Stimulated activated CD4-positive, alpha-beta T cell treated with anti-CD3 and anti-CD28 coated beads, Interleukin-15, amount 100 ng/mL, for 48 hours (primary cell): Measurements from ENCODE around the gene PRDM16.

Source experiments
- DNase-seq, 2 donors: peaks; one replicate each; pipeline ENCODE4 v3.0.0-alpha.2; 2020; ENCODE audit warnings: low read depth in 2 of 2

The PRDM16 gene

GRCh38 chr1:3122311-3122710 is 53.3 kb downstream of the PRDM16 start:
- no peak for DNase-seq

- no peak for DNase-seq
Measured at GRCh38 chr1:3124246-3124645, 55.2 kb downstream of the PRDM16 start.

- DNase-seq: no peak
Measured at GRCh38 chr1:3125078-3125477, 56.1 kb downstream of the PRDM16 start.

- DNase-seq: no peak
Measured at GRCh38 chr1:3125546-3126368, 56.8 kb downstream of the PRDM16 start.

- no peak for DNase-seq
Measured at GRCh38 chr1:3126756-3127678, 58.0 kb downstream of the PRDM16 start.

- no peak for DNase-seq
Measured at GRCh38 chr1:3127738-3128137, 58.7 kb downstream of the PRDM16 start.

- DNase-seq: no peak
Measured at GRCh38 chr1:3128431-3129132, 59.6 kb downstream of the PRDM16 start.

- DNase-seq: no peak
Measured at GRCh38 chr1:3129133-3129490, 60.1 kb downstream of the PRDM16 start.

- no peak for DNase-seq
Measured at GRCh38 chr1:3130268-3130667, 61.3 kb downstream of the PRDM16 start.

- no peak for DNase-seq
Measured at GRCh38 chr1:3132660-3133059, 63.7 kb downstream of the PRDM16 start.

GRCh38 chr1:3133686-3134085 is 64.7 kb downstream of the PRDM16 start:
- no peak for DNase-seq

- DNase-seq: no peak
Measured at GRCh38 chr1:3134381-3135072, 65.5 kb downstream of the PRDM16 start.

GRCh38 chr1:3135073-3135702 is 66.2 kb downstream of the PRDM16 start:
- no peak for DNase-seq

GRCh38 chr1:3135744-3136455 is 66.9 kb downstream of the PRDM16 start:
- DNase-seq: no peak

GRCh38 chr1:3136532-3136931 is 67.5 kb downstream of the PRDM16 start:
- DNase-seq: no peak

- DNase-seq: no peak
Measured at GRCh38 chr1:3137111-3138100, 68.4 kb downstream of the PRDM16 start.

- no peak for DNase-seq
Measured at GRCh38 chr1:3138623-3139151, 69.7 kb downstream of the PRDM16 start.

GRCh38 chr1:3139451-3139852 is 70.4 kb downstream of the PRDM16 start:
- DNase-seq: no peak

- no peak for DNase-seq
Measured at GRCh38 chr1:3139871-3140361, 70.9 kb downstream of the PRDM16 start.
